Stimulated activated CD4-positive, alpha-beta T cell treated with anti-CD3 and anti-CD28 coated beads, TNF-alpha, amount 100 ng/mL, for 24 hours (primary cell): ENCODE results near the gene SGTB.

Source experiments
- DNase-seq, 3 experiments: peaks; one replicate each; pipeline ENCODE4 v3.0.0-alpha.2; 2020; ENCODE audit warnings: low read depth in 3 of 3

The SGTB gene, protein sequence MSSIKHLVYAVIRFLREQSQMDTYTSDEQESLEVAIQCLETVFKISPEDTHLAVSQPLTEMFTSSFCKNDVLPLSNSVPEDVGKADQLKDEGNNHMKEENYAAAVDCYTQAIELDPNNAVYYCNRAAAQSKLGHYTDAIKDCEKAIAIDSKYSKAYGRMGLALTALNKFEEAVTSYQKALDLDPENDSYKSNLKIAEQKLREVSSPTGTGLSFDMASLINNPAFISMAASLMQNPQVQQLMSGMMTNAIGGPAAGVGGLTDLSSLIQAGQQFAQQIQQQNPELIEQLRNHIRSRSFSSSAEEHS

GRCh38 chr5:65721720-65722574 is at the start of gene SGTB, which contains the start of gene NLN:
Gene SGTB, minus strand, starts transcription at chr5:65722109. Its CDS starts 1,302 bp downstream, at chr5:65720807.
Gene NLN, plus strand, starts transcription at chr5:65722205. Its CDS starts 169 bp downstream, at chr5:65722374.
- DNase-seq: peak; percentile 68 to 83 (median 74)

DNA sequence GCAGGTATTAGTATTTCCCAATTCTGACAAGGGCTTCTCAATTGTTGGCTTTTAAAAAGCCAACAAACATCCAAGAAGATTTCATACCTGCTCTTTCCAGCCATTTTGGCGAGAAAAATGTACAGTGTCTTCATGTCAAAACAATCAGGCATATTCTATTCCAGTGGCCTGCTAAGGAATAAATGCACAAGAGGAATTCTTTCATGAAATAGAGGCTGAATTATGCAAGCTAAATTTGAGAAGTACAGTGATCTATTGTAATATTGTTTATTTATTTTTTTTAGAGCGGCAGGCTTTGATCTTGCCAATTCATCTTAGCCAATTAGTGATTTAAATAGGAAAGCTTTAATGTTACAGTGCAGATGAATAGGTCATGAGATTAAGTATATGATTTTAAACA is 49.4 kb upstream of the SGTB start:
- DNase-seq: no peak

GRCh38 chr5:65769539-65769938 is 47.6 kb upstream of the SGTB start:
- DNase-seq: no peak

DNA sequence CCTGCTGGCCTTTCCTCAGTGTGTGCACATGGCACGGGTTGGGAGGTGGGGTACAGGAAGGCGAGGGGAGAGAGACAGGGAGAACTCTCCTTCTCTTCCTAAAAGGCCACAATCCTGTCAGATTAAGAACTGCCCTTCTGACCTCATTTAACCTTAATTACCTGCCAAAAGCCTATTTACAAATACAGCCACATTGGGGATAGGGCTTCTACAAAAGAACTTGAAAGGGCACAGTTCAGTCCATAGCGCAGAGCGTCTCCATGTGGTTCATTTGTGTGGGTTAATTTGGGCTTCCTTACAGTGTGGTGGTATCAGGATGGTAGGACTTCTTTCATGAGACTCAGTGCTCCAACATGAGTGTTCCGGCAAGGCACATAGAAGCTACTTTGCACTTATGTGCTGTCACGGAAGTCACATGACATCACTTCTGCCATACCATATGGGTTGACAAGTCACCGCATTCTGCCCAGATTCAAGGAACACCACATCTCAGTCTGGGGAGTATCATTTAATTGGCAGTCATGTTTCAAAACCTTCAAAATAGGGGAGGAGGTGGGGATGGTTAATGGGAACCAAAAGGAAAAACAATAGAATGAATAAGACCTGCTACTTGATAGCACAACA is 46.9 kb upstream of the SGTB start:
- no peak for DNase-seq

- no peak for DNase-seq
These were observed 45.7 kb upstream of the SGTB start for GRCh38 chr5:65767565-65767964.

DNA sequence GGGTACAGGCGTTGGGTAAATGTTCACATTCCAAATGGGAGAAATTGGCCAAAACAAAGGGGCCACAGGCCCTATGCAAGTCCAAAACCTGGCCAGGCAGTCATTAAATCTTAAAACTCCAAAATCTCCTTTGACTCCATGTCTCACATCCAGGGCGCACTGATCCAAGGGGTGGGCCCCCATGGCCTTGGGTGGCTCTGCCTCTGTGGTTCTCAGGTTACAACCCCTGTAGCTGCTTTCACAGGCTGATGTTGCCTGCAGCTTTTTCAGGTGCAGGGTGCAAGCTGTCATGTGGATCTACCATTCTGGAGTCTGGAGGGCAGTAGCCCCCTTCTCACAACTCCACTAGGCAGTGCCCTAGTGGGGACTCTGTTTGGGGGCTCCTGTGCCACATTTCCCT is 44.9 kb upstream of the SGTB start:
- DNase-seq: no peak

DNA sequence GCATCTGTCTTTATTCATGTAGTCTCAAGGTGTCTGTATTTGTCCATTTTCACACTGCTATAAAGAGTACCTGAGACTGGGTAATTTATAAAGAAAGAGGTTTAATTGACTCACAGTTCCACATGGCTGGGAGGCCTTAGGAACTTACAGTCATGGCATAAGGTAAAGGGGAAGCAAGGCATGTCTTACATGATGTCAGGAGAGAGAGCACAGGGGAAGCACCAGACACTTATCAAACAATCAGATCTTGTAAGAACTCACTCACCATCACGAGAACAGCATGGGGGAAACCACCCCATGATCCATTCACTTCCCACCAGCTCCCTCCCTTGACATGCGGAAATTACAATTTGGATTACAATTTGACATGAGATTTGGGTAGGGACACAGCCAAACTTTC is 44.3 kb upstream of the SGTB start:
- DNase-seq: no peak

DNA sequence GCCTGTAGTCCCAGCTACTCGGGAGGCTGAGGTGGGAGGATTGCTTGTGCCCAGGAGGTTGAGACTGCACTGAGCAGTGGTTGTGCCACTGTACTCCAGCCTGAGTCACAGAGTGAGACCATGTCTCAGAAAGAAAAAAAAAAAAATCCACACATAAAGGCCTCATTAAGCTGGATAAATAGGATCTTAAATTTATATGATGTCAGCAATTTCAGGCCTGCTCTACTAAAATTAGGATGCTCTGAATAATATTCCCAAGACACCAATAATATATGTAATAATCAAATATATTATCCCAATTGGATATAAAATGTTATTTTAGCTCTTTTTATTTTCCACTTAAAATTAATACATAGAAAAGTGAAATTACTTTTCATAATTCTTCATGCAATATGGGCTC is 43.7 kb upstream of the SGTB start:
- no peak for DNase-seq

GRCh38 chr5:65762234-65762633 is 40.3 kb upstream of the SGTB start:
- no peak for DNase-seq

GRCh38 chr5:65760504-65761275 is 38.8 kb upstream of the SGTB start:
- DNase-seq: peak in 1 of 3 experiments; percentile 5

GRCh38 chr5:65758546-65759144 is 36.7 kb upstream of the SGTB start:
- no peak for DNase-seq

GRCh38 chr5:65753189-65753588 is 31.3 kb upstream of the SGTB start:
- DNase-seq: no peak

- no peak for DNase-seq
These were observed 29.0 kb upstream of the SGTB start for GRCh38 chr5:65750938-65751337.

- no peak for DNase-seq
These were observed 28.0 kb upstream of the SGTB start for GRCh38 chr5:65749956-65750355.

DNA sequence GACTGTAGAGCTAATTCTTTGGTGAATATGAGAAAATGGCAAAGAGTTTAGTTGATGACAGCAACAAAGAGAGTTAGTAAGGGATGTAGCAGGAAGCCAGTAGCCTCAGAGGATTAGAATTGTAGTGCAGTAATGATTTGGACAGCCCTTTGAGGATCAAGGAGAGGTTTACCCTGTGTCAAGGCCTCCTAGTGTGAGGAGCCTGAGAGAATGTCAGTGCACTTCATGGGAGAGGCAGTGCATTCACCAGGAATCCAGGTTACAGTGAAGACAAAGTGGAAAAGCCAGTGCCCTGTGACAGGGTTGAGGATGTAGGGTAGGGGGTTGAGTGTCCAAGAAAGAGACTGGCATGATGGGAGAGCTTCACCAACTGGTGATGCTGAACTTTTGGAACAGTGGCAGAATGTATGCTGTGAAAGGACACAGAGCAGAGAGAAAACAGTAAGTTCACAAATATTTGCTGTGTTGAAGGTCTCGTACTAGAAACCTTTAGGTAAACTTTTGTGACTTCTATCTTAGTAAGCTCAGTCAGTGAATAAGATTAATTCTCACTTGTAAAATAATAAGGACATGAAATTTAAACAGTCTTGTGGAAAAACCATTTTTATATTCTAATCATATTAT is 27.4 kb upstream of the SGTB start:
- DNase-seq: no peak

GRCh38 chr5:65742565-65743231 is 20.8 kb upstream of the SGTB start:
- DNase-seq: no peak

DNA sequence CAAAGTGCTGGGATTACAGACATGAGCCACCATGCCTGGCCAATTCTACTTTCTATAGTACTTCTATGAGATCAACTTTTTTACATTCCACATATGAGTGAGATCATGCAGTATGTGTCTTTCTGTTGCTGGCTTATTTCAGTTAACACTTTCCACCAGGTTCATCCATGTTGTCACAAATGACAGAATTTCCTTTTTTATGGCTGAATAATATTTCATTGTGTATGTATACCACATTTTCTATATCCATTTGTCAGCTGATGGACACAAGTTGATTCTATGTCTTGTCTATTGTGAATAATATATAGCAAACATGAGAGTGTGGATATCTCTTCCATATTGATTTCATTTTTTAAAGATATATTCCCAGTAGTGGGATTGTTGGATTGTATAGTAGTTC is 17.3 kb upstream of the SGTB start:
- DNase-seq: no peak

DNA sequence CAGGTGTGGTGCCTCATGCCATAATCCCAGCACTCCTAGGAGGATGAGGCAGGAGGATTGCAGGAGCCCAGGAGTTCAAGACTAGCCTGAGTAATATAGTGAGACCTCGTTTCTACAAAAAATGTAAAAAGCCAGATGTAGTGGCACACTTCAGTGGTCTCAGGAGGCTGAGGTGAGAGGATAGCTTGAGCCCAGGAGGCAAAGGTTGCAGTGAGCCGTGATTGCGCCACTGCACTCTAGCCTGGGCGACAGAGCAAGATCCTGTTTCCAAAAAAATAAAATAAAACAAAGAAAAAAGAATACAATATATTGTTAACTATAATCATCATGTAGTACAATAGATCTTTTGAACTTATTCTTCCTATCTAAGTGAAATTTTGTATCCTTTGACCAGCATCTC is 16.4 kb upstream of the SGTB start:
- DNase-seq: no peak

- DNase-seq: no peak
These were observed 15.9 kb upstream of the SGTB start for GRCh38 chr5:65737842-65738241.

DNA sequence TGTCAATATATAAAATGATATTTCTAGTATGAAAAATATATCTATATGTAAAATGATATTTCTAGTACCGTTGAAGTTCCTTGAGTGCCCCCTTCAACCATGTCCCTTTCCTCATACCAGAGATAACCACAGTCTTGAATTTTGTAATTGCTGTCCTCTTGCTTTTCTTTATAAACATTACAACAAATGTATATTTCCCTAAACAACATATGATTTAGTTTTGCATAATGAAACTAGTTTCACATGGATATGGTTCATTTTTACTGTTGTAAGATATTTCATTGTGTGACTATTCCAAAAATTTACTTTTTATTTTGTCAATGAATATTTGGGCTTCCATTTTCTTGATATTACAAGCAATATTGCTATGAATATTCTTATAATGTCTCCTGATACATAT is 14.1 kb upstream of the SGTB start:
- no peak for DNase-seq
